ENCODE data around the gene TTC13. TPM values are rescaled to one million over a fixed set of nuclear protein-coding genes. Genes with fewer than 3 reads are reported as not detected.

TTC13 gene
- total RNA-seq, 1 donor from 2014 or later = 15.5 TPM

DNA sequence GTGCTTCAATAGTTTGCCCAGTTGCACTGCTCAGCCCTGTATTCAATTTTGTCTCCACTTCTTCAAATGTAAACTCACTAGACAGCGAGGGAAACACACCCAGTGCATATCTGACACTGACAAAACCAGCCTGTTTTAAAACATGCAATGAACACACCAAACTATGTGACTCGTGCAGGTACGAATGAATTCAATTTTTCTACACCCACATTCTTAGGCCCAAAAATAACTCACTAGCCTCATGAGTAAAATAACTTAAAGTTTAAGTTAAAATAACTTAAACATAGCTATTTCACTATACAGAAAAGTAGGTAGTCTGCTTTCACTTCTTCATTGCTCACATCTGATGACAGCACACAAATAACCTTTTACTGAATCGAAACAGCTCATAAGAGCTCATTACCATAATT lies 21.1 kb downstream of the TTC13 start:
- Mint-ChIP-seq H3K9me3 (no peaks in the 10 kb centered on the region), H3K4me1 (no peaks in the 10 kb centered on the region), H3K36me3 (peaks cover 1% of the 10 kb centered on the region), H3K27me3 (ENCODE audit: low read depth) (no peaks in the 10 kb centered on the region), H3K4me3 (no peak overlapping the region), H3K27ac (no peak overlapping the region)
- TF ChIP-seq, protein P1, sequence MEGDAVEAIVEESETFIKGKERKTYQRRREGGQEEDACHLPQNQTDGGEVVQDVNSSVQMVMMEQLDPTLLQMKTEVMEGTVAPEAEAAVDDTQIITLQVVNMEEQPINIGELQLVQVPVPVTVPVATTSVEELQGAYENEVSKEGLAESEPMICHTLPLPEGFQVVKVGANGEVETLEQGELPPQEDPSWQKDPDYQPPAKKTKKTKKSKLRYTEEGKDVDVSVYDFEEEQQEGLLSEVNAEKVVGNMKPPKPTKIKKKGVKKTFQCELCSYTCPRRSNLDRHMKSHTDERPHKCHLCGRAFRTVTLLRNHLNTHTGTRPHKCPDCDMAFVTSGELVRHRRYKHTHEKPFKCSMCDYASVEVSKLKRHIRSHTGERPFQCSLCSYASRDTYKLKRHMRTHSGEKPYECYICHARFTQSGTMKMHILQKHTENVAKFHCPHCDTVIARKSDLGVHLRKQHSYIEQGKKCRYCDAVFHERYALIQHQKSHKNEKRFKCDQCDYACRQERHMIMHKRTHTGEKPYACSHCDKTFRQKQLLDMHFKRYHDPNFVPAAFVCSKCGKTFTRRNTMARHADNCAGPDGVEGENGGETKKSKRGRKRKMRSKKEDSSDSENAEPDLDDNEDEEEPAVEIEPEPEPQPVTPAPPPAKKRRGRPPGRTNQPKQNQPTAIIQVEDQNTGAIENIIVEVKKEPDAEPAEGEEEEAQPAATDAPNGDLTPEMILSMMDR (IDR thresholded peaks at IDR 0.05; ENCODE audit: unreplicated experiment) = no peak
- DNase-seq (ENCODE audit: low spot score in 2 of 2, unreplicated experiment in 2 of 2) = no peak

DNA sequence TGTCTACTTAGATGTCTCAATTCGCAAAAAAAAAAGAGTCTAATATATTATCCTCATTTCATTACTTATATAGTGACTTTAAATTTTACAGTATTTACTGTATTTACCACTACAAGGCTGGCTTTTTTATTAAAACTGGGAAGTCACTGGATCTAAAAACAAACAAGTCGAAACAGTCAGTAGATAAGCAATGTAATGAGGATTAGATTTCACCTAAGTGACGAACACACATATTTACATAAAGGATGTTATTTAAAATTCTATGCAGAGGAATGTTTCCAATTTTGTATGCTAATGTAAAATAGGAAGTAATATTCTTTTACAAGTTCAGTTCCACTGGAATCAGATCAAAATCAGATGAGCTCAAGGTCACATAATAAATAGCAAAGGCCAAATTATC lies 28.3 kb downstream of the TTC13 start:
- Mint-ChIP-seq H3K4me3 (no peak overlapping the region), H3K4me1 (no peaks in the 10 kb centered on the region), H3K36me3 (peaks cover 2% of the 10 kb centered on the region), H3K27me3 (ENCODE audit: low read depth) (no peaks in the 10 kb centered on the region), H3K9me3 (no peaks in the 10 kb centered on the region), H3K27ac (no peak overlapping the region)
- DNase-seq (ENCODE audit: low spot score in 2 of 2, unreplicated experiment in 2 of 2) = no peak
- TF ChIP-seq, protein P1 (IDR thresholded peaks at IDR 0.05; ENCODE audit: unreplicated experiment) = no peak

DNA sequence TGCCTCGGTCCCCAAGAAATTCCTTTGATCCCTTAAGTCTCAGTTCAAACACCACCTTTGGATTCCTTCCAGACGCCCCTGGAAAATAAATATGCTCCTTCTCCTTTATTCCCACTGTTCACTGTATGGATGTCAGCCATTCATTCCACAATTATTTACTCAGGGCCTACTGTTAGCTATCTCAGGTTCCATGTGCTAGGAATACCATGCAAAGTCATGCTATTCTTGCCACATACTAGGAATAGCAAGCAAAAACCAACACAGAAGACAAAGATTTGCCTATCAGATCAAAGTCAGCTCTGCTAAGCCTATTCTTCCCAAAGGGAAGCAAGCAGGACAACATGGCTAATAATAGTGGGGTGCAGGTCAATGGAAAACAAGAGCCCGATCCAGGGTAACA lies 29.8 kb downstream of the TTC13 start:
- H3K27me3 Mint-ChIP-seq (ENCODE audit: low read depth) = no peaks in the 10 kb centered on the region
- H3K36me3 Mint-ChIP-seq = peaks cover 3% of the 10 kb centered on the region
- H3K27ac Mint-ChIP-seq = no peak overlapping the region
- no peak for DNase-seq (ENCODE audit: low spot score in 2 of 2, unreplicated experiment in 2 of 2)
- H3K9me3 Mint-ChIP-seq = no peaks in the 10 kb centered on the region
- H3K4me3 Mint-ChIP-seq = no peak overlapping the region
- TF ChIP-seq, protein P1 (IDR thresholded peaks at IDR 0.05; ENCODE audit: unreplicated experiment) = no peak
- no peaks in the 10 kb centered on the region for H3K4me1 Mint-ChIP-seq

DNA sequence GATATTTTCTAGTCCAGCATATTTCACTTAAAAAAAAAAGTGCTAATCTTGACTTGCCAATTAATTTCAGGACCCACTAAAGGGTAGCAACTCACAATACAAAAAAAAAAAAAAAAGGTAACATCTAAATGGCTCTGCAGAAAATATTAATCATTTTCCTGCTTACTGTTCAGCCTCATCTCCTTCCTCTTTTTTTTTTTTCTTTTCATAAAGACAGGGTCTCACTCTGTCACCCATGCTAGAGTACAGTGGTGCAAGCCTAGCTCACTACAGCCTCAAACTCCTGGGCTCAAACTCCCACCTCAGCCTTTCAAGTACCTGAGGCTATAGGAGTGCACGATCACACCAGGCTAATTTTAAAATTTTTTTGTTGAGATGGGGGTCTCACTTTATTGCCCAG lies 30.4 kb downstream of the TTC13 start:
- no peak for DNase-seq (ENCODE audit: low spot score in 2 of 2, unreplicated experiment in 2 of 2)
- Mint-ChIP-seq H3K27me3 (ENCODE audit: low read depth) (no peaks in the 10 kb centered on the region), H3K36me3 (peaks cover 3% of the 10 kb centered on the region), H3K4me3 (no peak overlapping the region), H3K27ac (no peak overlapping the region), H3K4me1 (no peaks in the 10 kb centered on the region), H3K9me3 (no peaks in the 10 kb centered on the region)
- TF ChIP-seq, protein P1 (IDR thresholded peaks at IDR 0.05; ENCODE audit: unreplicated experiment) = no peak

DNA sequence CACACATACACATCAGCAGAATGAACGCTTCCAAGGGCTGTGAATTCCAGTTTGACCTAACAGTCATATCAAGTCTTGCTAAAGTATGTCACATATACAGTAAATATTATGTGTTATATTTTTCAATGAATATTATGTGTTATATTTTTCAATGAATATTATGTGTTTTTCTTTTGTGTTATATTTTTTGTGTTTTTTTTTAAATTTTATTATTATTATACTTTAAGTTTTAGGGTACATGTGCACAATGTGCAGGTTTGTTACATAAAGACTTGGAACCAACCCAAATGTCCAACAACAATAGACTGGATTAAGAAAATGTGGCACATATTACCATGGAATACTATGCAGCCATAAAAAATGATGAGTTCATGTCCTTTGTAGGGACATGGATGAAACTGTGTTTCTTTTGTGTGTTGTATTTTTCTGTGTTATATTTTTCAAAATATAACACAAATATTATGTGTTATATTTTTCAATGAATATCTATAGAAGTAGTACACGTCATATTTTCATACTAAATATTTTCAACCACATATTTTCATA lies 35.5 kb downstream of the TTC13 start:
- H3K4me3 Mint-ChIP-seq = no peak overlapping the region
- no peak for DNase-seq (ENCODE audit: low spot score in 2 of 2, unreplicated experiment in 2 of 2)
- TF ChIP-seq, protein P1 (IDR thresholded peaks at IDR 0.05; ENCODE audit: unreplicated experiment) = no peak

DNA sequence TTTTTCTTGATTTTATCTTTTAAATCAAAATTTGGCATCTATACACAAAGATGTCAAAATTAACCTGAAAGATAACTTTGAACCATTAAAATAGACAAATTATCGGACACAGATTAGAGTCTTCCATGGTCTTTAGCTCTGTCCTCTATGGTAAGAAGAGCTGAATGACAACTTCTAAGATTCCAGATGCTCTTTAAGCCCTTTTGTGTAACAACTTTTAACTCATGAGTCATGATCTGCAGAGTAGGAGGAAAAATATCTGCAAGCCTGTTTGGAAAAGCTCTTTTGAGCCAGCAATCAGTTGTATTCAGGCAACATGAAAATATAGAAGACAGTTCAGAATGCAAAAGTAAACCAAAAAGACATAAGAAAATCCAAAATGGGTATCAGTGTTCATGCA lies 37.8 kb downstream of the TTC13 start:
- Mint-ChIP-seq H3K27ac (no peak overlapping the region), H3K36me3 (peaks cover 1% of the 10 kb centered on the region), H3K9me3 (no peaks in the 10 kb centered on the region), H3K4me3 (no peak overlapping the region), H3K4me1 (peaks cover 25% of the 10 kb centered on the region), H3K27me3 (ENCODE audit: low read depth) (no peaks in the 10 kb centered on the region)
- DNase-seq (ENCODE audit: low spot score in 2 of 2, unreplicated experiment in 2 of 2) = no peak
- TF ChIP-seq, protein P1 (IDR thresholded peaks at IDR 0.05; ENCODE audit: unreplicated experiment) = no peak

More for the DNA sequence above, 35.5 kb downstream of the TTC13 start:
- H3K27me3 Mint-ChIP-seq (ENCODE audit: low read depth) = no peaks in the 10 kb centered on the region
- no peaks in the 10 kb centered on the region for H3K9me3 Mint-ChIP-seq
- peaks cover 1% of the 10 kb centered on the region for H3K36me3 Mint-ChIP-seq
- no peak overlapping the region for H3K27ac Mint-ChIP-seq
- peaks cover 22% of the 10 kb centered on the region for H3K4me1 Mint-ChIP-seq

All from mesothelial cell of epicardium (in vitro differentiated cells).